Measurements from ENCODE around the gene BHLHE23.

BHLHE23 gene

GRCh38 chr20:62971950-62972844 lies 34.6 kb downstream of the BHLHE23 start:
- peak; percentile 81 for DNase-seq (ENCODE audit: low read depth)

DNA sequence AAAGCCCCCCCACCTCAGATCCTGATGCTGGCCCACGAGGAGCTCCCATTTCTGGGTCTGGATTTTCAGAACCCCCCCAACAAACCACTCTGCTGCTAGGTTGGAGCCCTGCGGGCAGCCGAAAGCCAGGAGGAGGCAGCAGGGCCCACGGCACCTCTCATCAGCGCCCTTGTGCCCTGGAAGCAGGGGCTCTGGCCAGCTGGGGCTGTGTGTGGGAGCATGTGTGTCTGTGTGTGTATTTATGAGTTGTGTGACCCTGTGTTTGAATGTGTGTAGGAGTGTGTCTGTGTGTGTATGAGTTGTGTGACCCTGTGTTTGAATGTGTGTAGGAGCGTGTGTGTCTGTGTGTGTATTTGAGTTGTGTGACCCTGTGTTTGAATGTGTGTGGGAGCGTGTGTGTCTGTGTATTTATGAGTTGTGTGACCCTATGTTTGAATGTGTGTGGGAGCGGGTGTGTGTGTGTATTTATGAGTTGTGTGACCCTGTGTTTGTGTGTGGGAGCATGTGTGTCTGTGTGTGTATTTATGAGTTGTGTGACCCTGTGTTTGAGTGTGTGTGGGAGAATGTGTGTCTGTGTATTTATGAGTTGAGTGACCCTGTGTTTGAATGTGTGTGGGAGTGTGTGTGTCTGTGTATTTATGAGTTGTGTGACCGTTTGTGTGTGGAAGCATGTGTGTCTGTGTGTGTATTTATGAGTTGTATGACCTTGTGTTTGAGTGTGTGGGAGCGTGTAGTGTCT lies 35.4 kb downstream of the BHLHE23 start:
- no peak for DNase-seq (ENCODE audit: low read depth)

DNA sequence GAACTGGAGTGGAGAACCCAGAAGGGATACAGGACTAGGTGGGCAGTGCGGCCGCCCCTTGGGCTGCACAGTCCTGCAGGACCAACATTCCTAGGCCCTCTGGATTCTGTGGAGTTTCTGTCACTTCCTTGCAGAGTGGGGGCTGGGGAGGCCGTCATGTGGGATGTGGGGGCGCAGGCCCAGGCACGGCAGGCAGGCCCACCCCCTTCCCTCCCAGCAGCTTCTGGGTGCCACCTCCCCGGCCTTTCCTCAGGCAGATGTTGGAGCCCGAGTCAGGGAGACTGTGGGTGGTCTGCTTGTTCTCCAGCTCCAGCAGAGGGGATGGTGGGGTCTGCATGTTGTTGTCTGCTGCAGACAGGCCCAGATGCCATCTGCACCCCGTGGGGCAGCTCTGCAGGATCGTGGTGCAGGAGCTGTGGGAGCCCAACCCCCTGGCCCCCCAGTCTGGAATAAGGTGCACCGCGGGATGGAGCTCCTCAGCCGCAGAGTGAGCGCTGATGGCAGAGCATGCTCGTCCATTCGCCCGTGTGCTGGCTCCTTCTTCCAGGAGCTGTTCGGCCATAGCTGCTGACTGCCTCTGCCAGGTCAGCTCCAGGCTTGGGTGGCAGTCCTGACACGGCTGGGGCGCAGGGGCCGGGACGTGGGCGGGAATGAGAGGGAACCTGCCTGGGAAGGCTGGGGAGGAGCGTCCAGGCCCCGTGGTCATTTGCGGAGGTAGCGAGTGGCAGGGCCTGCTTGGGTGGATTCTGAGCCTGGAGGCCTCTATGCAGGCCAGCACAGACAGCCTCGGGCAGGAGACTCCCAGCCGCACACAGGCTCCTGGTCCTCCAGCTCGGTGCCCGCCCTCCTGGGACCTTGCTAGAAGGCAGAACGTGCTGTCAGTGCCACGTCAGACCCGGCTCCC lies 36.2 kb downstream of the BHLHE23 start:
- no peak for DNase-seq (ENCODE audit: low read depth)

- no peak for DNase-seq (ENCODE audit: low read depth)
These were observed 36.8 kb downstream of the BHLHE23 start for GRCh38 chr20:62969939-62970306.

GRCh38 chr20:62969179-62969760 lies 37.5 kb downstream of the BHLHE23 start:
- DNase-seq (ENCODE audit: low read depth): no peak

DNA sequence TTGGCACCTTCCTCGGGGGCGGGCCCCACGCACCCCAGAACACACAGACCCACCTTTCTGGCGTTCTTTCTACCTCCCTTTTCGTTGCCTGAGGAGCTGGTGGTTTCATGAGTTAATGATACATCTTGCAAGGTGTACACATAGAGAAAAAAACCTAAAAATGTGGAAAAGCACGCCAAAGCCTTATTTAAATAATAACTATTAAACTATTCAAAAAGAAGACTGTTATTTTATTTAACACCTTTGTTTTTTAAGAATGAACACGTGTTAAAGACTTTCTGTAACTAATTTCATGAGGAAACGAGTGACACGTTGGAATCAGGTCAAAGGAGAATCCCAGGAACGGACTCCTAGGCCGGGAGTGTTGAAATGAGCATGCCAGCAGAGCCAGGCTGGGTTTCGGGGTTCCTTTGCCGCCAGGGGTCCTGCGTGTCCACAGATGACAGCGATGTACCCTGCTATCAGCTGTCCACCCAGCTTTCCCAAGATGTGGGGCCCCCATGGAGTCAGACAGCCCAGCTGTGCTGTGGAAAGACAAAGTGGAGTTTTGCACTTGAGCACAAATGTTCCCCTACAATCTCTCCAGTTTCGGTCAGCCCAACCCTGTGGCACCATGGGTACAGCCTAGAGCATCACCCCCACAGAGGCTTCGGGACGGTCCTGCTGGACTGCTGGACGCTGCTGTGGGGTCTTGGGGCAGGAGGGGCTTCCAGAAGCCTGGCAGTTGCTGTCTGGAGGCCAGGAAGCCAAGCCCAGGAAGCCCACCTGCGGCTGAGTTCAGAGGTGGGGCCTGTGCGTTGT lies 38.2 kb downstream of the BHLHE23 start:
- no peak for DNase-seq (ENCODE audit: low read depth)

DNA sequence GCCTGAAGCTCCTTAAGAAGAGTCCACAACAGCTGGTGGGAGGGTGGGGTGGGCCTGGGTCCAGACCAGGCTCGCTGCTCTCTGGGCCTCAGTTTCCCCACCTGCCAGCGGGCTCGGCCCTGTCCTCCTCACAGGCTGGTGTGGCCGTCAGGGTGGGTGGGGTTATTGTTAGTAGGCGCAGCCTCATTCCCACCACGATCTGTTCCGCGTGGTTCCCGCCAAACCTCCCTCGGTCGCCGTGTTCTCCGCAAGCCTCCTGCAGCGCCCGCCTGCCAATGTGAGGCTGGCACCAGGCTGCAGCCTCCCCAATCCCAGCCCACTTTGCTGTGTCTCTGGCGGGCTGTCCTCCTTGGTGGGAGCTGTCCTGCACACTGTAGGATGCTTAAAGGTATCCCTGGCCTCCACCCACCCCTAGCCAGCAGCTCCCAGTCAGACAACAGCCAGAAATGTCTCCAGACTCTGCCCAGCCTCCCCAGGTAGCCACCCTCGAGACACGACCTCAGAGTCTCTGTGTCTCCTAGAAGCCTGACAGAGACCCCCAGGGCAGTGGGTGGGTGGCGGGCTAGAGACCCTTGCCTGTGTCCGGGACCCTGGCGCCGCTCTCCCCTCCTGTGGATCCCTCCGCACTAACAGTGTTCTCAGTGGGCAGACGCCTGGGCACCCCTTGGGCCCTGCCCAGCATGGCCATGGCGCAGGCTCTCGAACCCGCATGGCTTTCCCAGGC lies 39.0 kb downstream of the BHLHE23 start:
- no peak for DNase-seq (ENCODE audit: low read depth)

GRCh38 chr20:62967149-62967501 lies 39.6 kb downstream of the BHLHE23 start:
- DNase-seq (ENCODE audit: low read depth): no peak

- no peak for DNase-seq (ENCODE audit: low read depth)
These were observed 40.3 kb downstream of the BHLHE23 start for GRCh38 chr20:62966212-62967148.

DNA sequence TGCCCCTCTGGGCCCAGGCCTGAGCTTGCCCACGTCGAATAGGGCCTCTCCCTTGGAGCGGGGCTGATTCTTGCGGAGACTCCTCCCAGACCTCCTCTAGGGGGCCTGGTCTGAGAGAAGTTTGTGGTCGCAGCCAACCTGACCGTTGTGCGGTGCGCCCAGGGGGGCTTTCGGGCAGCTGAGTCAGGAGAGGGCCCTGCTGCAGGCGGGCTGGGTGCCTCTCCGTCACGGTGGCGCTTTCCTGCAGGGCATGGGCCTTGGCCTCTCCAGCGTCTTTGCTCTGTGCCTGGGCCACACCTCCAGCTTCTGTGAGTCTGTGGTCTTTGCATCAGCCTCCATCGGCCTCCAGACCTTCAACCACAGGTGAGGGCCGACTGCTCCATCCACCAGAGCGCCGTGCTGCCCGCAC lies 41.4 kb downstream of the BHLHE23 start:
- DNase-seq (ENCODE audit: low read depth): no peak

DNA sequence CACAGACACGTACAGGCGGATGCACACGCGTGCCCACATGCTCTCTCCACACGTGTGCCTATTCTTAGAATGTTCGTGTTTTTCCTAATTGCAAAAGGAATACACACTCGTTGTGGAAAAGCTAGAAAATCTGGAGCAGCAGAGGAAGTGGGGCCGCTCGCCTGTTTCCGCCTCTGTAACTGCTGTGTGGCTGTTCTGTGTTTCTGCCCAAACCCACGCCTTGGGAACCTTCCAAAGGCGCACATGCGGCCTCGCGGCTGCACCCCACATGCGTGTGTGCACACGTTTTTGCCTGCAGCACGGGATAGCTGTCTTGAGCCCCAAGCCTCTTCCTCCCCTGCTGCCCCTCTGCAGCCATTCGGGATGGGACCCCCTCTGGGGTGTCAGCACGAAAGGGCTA lies 42.1 kb downstream of the BHLHE23 start:
- DNase-seq (ENCODE audit: low read depth): no peak

DNA sequence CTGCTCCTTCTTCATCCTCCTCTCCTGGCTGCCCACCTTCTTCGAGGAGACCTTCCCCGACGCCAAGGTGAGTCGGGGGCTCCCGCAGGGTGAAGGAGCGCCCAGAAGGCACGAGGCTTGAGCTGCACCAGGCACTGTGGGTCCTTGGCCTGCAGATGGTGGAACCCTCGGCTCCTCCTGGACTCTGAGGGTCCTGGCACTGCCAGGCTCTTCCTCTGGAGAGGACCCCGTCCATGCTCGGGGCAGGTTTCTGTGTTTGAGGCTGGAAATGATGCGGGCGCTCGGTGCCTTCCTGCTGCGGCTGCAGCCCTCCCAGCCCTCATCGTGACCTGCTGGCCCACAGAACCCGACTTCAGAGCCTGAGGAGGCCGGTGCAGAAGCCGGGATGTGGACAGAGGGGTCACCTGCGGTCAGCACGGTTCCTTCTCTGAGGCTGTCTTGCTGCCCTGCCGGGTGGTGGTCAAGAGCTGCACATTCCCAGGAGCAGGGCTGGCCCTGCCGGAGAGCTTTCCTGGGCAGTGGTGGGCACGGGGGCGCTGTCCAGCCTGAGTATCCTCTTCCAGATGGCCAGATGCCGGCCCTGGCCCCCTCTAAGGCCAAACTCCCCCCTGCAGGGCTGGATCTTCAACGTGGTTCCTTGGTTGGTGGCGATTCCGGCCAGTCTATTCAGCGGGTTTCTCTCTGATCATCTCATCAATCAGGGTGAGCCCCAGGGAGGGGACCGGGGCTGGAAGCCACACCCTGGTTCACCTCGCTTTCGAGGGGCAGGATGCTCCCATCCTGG lies 43.0 kb downstream of the BHLHE23 start:
- no peak for DNase-seq (ENCODE audit: low read depth)

GRCh38 chr20:62962891-62963613 lies 43.7 kb downstream of the BHLHE23 start:
- DNase-seq (ENCODE audit: low read depth): no peak

GRCh38 chr20:62962221-62962879 lies 44.4 kb downstream of the BHLHE23 start:
- no peak for DNase-seq (ENCODE audit: low read depth)

DNA sequence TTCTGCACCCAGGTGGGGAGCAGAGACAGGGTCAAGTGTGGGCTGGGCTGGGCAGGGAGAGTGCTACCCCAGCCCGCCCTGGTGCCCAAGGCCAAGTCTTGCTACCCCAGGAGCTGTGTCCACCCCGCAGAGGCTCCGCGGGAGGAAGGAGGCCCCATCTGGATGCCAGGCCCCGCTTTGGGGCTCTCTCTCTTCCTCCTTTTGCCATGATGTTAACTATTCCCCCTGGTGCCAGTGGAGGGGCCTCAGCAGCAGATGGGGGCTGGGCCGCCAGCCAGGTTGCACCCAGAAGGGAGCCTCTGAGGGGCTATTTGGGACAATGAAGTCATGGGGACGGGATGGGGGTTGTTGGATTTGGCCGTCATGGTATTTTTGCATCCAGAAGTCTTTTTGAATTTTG lies 45.0 kb downstream of the BHLHE23 start:
- DNase-seq (ENCODE audit: low read depth): no peak

DNA sequence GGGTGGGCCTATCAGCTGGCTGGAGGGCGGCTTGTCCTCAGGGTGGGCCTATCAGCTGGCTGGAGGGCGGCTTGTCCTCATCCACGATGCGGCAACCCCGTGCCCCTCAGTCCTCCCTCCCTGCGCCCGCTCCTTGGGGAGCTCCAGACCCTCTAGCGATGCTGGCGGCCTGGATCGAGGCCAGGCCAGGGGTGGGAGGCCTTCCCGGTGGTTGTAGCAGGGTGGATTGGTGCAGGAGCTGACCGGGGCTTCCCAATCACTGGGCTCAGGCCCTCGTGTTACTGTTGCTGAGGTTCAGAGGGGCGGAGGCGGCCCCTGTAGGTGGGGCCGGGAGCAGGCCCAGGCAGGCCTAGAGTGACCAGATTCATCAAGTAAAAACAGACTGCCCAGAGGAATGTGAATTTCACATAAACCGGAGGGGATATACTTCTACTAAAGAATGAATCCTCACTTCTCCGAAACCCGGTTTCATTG lies 45.4 kb downstream of the BHLHE23 start:
- no peak for DNase-seq (ENCODE audit: low read depth)

All from activated T-cell treated with anti-CD3 and anti-CD28 coated beads for 24 hours (primary cell).